ENCODE measurements around the gene PARG.
"Not testable (repeated sequence)": the region's sequence is repeated elsewhere in the genome, so short reads cannot be mapped to it uniquely, and the experiment has no call there.

- TF ChIP-seq CTCF (IDR thresholded peaks at IDR 0.05; ENCODE audit: borderline replicate concordance, extremely low read depth, low read length, poor library complexity, severe bottlenecking); EZH2 (IDR thresholded peaks at IDR 0.05; ENCODE audit: borderline replicate concordance, low read depth, low read length, severe bottlenecking): not testable (repeated sequence)
These were observed 46.5 kb upstream of the PARG start, which contains the start of gene AGAP6 for GRCh38 chr10:49988376-49988775.
